Measurements from ENCODE around the gene MRPL47.
A peak's percentile ranks its signal among the peaks of the same experiment; 100 is the strongest.

DNA sequence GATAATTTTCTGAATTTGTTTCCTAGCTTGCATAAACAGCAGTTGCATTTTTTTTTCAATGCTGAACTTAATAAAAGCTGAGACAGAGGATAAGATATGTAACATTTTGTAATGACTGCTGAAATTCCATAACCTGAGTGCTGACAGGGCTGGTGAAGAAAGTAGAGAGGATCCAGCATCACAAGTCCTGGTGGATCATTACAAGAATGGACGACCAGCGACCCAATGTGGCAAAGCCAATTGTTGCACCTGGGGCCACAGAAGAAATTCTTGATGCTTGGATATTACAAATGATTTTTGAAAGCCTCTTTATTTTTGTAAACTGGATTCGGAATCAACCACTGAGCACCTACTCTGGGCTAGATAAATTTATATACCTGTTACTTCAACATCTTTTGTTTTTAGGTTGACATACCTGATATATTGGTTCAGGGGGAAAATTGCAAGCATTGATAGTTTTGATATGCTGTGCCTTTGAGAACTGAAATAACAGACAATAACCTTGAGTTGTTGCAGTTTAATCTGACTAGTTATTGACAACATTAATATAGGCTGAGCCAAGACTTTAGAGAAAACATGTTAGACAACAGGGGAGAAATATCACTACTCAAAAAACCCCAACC is 45.6 kb downstream of the MRPL47 start:
- TF ChIP-seq CTCF (IDR thresholded peaks at IDR 0.05), result peak; percentile 50 to 83 (median 74)
- TF ChIP-seq POLR2A (IDR thresholded peaks at IDR 0.05), result no peak
- no peak for TF ChIP-seq EP300 (IDR thresholded peaks at IDR 0.05)
